ENCODE results near the gene GNLY.
"Not testable (repeated sequence)": the region's sequence is repeated elsewhere in the genome, so short reads cannot be mapped to it uniquely, and the experiment has no call there.

The GNLY gene

GRCh38 chr2:85694052-85695025 lies at the start of gene GNLY:
Gene GNLY, plus strand, starts transcription at chr2:85694358. Its CDS starts 61 bp downstream, at chr2:85694419.
- DNase-seq, result no peak

GRCh38 chr2:85644909-85645308 lies 49.2 kb upstream of the GNLY start:
- no peak for DNase-seq

GRCh38 chr2:85646166-85646565 lies 48.0 kb upstream of the GNLY start:
- no peak for DNase-seq

GRCh38 chr2:85647823-85648526 lies 46.2 kb upstream of the GNLY start:
- DNase-seq, result no peak

- no peak for DNase-seq
Measured at GRCh38 chr2:85648619-85649018, 45.5 kb upstream of the GNLY start.

GRCh38 chr2:85649201-85650190 lies 44.7 kb upstream of the GNLY start:
- DNase-seq, result no peak

GRCh38 chr2:85650456-85650855 lies 43.7 kb upstream of the GNLY start:
- no peak for DNase-seq

GRCh38 chr2:85651097-85651496 lies 43.1 kb upstream of the GNLY start:
- no peak for DNase-seq

- DNase-seq, result no peak
Measured at GRCh38 chr2:85652056-85652455, 42.1 kb upstream of the GNLY start.

- DNase-seq, result no peak
Measured at GRCh38 chr2:85653996-85654395, 40.2 kb upstream of the GNLY start.

- DNase-seq, result no peak
Measured at GRCh38 chr2:85655961-85656417, 38.2 kb upstream of the GNLY start.

GRCh38 chr2:85656468-85656867 lies 37.7 kb upstream of the GNLY start:
- no peak for DNase-seq

- DNase-seq, result not testable (repeated sequence)
Measured at GRCh38 chr2:85657399-85657798, 36.8 kb upstream of the GNLY start.

- DNase-seq, result no peak
Measured at GRCh38 chr2:85659324-85659981, 34.7 kb upstream of the GNLY start.

- not testable (repeated sequence) for DNase-seq
Measured at GRCh38 chr2:85660301-85660700, 33.9 kb upstream of the GNLY start.

GRCh38 chr2:85660725-85661124 lies 33.4 kb upstream of the GNLY start:
- no peak for DNase-seq

- no peak for DNase-seq
Measured at GRCh38 chr2:85661139-85661858, 32.9 kb upstream of the GNLY start.

GRCh38 chr2:85662899-85663593 lies 31.1 kb upstream of the GNLY start:
- no peak for DNase-seq

- no peak for DNase-seq
Measured at GRCh38 chr2:85663594-85664565, 30.3 kb upstream of the GNLY start.

Measured in activated effector memory CD4-positive, alpha-beta T cell treated with Interleukin-2 at 50 U/mL for 16 hours (primary cell).